ENCODE results near the gene RPA1.
A peak's percentile ranks its signal among the peaks of the same experiment; 100 is the strongest.
"Not testable (repeated sequence)": the region's sequence is repeated elsewhere in the genome, so short reads cannot be mapped to it uniquely, and the experiment has no call there.

RPA1 gene

GRCh38 chr17:1813088-1813487 lies 16.7 kb upstream of the RPA1 start:
- DNase-seq (ENCODE audit: low read depth in 1 of 2, low spot score in 1 of 2) = no peak

GRCh38 chr17:1820528-1821252 lies 9.1 kb upstream of the RPA1 start:
- no peak for DNase-seq (ENCODE audit: low read depth in 1 of 2, low spot score in 1 of 2)

GRCh38 chr17:1829216-1829591 lies 601 bp upstream of the RPA1 start:
- no peak for DNase-seq (ENCODE audit: low read depth in 1 of 2, low spot score in 1 of 2)

GRCh38 chr17:1830288-1830687 lies 483 bp downstream of the RPA1 start:
- DNase-seq (ENCODE audit: low read depth in 1 of 2, low spot score in 1 of 2) = no peak

DNA sequence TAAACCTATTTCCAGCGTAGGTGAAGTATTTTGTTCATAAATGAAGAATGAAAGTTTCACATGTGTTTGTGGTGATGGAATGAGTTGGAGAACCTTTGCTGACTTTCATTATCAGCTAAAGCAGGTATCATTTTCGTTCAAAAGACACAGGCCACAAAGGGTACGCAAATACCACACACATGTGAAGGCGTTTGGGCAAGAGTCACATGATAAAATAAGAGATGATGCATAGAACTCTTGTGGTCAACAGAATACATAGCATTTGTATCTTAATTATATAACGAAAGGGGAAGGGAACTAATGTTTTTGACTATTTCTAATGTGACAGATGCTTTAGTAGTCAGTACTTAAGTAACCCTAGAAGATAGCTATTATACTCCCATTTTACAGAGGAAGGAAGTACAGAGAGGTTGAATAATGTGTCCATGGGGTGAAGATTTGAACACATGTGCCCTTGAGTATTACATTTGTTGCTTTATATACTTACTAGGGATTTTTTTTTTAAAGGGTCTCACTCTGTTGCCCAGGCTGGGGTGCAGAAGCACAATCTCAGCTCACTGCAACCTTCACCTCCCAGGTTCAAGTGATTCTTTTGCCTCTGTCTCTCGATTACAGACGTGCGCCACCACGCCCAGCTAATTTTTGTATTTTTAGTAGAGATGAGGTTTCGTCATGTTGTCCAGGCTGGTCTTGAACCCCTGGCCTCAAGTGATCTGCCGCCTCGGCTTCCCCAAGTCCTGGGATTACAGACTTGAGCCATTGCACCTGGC lies 4.8 kb downstream of the RPA1 start:
- peak in 1 of 2 donors; percentile 14 for DNase-seq (ENCODE audit: low read depth in 1 of 2, low spot score in 1 of 2)

DNA sequence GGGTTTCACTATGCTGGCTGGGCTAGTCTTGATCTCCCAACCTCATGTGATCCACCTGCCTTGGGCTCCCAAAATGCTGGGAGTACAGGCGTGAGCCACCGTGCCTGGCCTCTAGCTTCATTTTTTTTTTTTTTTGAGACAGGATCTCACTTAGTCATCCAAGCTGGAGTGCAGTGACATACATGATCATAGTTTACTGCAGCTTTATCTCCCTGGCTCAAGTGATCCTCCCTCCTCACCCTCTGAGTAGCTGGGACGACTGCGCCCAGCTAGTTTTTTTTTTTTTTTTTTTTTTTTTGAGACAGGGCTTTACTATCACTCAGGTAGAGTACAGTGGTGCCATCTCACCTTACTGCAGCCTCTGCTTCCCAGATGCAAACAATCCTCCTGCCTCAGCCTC lies 9.7 kb downstream of the RPA1 start:
- no peak for DNase-seq (ENCODE audit: low read depth in 1 of 2, low spot score in 1 of 2)

GRCh38 chr17:1843947-1844346 lies 14.1 kb downstream of the RPA1 start:
- no peak for DNase-seq (ENCODE audit: low read depth in 1 of 2, low spot score in 1 of 2)

GRCh38 chr17:1847191-1847590 lies 17.4 kb downstream of the RPA1 start:
- no peak for DNase-seq (ENCODE audit: low read depth in 1 of 2, low spot score in 1 of 2)

DNA sequence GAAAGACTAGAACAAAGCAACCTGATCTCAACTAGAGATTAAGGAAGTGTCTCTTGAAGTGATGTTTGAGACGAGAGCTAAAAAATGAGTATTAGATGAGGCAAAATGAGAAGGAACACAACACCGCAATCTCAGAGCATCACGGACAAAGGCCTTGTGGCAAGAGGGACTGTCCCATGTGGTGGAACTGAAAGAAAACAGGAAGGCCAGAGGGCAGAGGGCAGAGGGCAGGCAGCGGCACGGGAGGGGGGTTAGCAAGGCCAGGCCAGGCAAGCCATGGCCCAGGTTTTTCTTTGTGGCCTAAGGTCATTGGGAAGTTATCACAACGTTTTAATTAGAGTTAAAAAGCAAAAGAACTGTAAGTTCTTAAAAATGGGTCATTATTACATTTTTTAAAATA lies 22.5 kb downstream of the RPA1 start:
- DNase-seq (ENCODE audit: low read depth in 1 of 2, low spot score in 1 of 2) = no peak

GRCh38 chr17:1853698-1854097 lies 23.9 kb downstream of the RPA1 start:
- no peak for DNase-seq (ENCODE audit: low read depth in 1 of 2, low spot score in 1 of 2)

- not testable (repeated sequence) for DNase-seq (ENCODE audit: low read depth in 1 of 2, low spot score in 1 of 2)
Observed at GRCh38 chr17:1856462-1856861, 26.7 kb downstream of the RPA1 start.

DNA sequence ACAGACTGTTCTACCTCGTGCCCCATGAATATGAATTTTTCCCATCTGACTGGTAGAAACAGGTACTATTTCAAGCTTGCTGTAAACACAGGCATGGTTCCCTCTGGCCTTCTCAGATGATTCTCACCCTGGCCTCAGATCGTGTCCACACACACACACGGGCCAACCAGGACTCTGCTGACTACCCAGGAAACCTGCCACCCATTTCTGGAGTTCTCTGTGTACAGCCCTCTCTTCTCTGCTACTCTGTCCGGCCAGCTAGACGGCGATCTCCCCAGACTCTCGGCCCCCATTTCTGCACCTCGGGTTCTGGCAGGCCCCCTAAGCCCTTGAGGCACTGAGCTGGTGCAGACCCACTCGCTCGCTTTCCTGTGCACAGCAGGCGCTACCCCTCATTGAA lies 31.2 kb downstream of the RPA1 start:
- no peak for DNase-seq (ENCODE audit: low read depth in 1 of 2, low spot score in 1 of 2)

- DNase-seq (ENCODE audit: low read depth in 1 of 2, low spot score in 1 of 2) = no peak
Observed at GRCh38 chr17:1861391-1862010, 31.7 kb downstream of the RPA1 start.

- DNase-seq (ENCODE audit: low read depth in 1 of 2, low spot score in 1 of 2) = peak in 1 of 2 donors; percentile 13
Observed at GRCh38 chr17:1865252-1866037, 35.6 kb downstream of the RPA1 start.

DNA sequence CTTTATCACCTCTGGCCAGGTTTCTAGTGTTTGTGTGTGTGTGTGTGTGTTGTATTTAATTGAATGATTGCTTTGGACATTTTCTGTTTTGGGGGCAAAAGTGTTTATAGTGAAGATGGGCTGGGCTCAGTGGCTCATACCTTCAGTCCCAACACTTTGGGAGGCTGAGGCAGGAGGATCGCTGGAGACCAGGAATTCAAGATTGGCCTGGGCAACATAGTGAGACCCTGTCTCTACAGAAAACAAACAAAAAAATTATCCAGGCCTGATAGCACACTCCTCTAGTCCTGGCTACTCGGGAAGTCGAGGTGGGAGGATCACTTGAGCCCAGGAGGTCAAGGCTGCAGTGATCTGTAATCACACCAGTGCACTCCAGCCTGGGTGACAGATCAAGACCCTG lies 37.5 kb downstream of the RPA1 start:
- no peak for DNase-seq (ENCODE audit: low read depth in 1 of 2, low spot score in 1 of 2)

GRCh38 chr17:1868090-1868489 lies 38.3 kb downstream of the RPA1 start:
- DNase-seq (ENCODE audit: low read depth in 1 of 2, low spot score in 1 of 2) = no peak

- DNase-seq (ENCODE audit: low read depth in 1 of 2, low spot score in 1 of 2) = no peak
Observed at GRCh38 chr17:1870592-1870991, 40.8 kb downstream of the RPA1 start.

- no peak for DNase-seq (ENCODE audit: low read depth in 1 of 2, low spot score in 1 of 2)
Observed at GRCh38 chr17:1871756-1872155, 42.0 kb downstream of the RPA1 start.

DNA sequence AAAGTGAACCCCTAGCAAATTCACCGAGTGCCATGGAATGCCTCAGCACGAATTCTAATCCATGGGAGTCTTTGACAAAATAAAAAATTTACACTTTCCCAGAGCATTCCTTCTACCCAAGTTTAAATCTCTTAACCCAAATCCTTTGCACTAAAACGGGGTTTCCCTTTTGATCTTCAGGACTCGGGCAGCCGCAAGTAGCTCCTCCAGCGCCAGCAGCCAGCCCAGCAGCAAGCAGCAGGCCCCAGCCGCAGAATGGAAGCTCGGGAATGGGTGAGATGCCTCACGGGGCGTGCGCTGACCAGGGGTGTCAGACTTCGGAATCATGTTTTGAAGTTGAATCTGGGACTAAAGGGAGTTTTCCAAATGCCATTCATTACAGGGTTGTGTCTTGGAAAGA lies 42.4 kb downstream of the RPA1 start:
- no peak for DNase-seq (ENCODE audit: low read depth in 1 of 2, low spot score in 1 of 2)

GRCh38 chr17:1872976-1873375 lies 43.2 kb downstream of the RPA1 start:
- no peak for DNase-seq (ENCODE audit: low read depth in 1 of 2, low spot score in 1 of 2)

- DNase-seq (ENCODE audit: low read depth in 1 of 2, low spot score in 1 of 2) = no peak
Observed at GRCh38 chr17:1873418-1873817, 43.6 kb downstream of the RPA1 start.

GRCh38 chr17:1875597-1875996 lies 45.8 kb downstream of the RPA1 start:
- DNase-seq (ENCODE audit: low read depth in 1 of 2, low spot score in 1 of 2) = no peak
